GM19351 (cell line): Measurements from ENCODE around the gene RPE.

ENCODE experiments used
- ATAC-seq: cut with Tn5 transposase; IDR thresholded peaks from one replicate; pipeline ENCODE4 v1.9.1; 2021; ENCODE audit warnings: mild to moderate bottlenecking, moderate library complexity; ENCODE audit not compliant: unreplicated experiment

RPE gene

GRCh38 chr2:210000464-210001324, 1.7 kb upstream of the RPE start:
- no peak for ATAC-seq

GRCh38 chr2:210003359-210003758, 921 bp downstream of the RPE start:
- ATAC-seq: no peak

- no peak for ATAC-seq
These were observed 2.4 kb downstream of the RPE start for GRCh38 chr2:210004881-210005280.

GRCh38 chr2:210007895-210008294, 5.5 kb downstream of the RPE start:
- peak; percentile 41 for ATAC-seq

- no peak for ATAC-seq
These were observed 6.7 kb downstream of the RPE start for GRCh38 chr2:210009126-210009525.

GRCh38 chr2:210009896-210010295, 7.5 kb downstream of the RPE start:
- no peak for ATAC-seq

- ATAC-seq: no peak
These were observed 17.7 kb downstream of the RPE start for GRCh38 chr2:210020138-210020537.

GRCh38 chr2:210022824-210023223, 20.4 kb downstream of the RPE start:
- ATAC-seq: no peak

- ATAC-seq: no peak
These were observed 25.2 kb downstream of the RPE start for GRCh38 chr2:210027608-210028007.

- ATAC-seq: no peak
These were observed 25.7 kb downstream of the RPE start for GRCh38 chr2:210028178-210028577.

- no peak for ATAC-seq
These were observed 31.7 kb downstream of the RPE start for GRCh38 chr2:210034087-210034683.

- ATAC-seq: no peak
These were observed 33.2 kb downstream of the RPE start for GRCh38 chr2:210035679-210036078.

- ATAC-seq: no peak
These were observed 35.6 kb downstream of the RPE start for GRCh38 chr2:210038078-210038477.

- ATAC-seq: no peak
These were observed 44.5 kb downstream of the RPE start for GRCh38 chr2:210046851-210047500.

- no peak for ATAC-seq
These were observed 47.4 kb downstream of the RPE start for GRCh38 chr2:210049831-210050230.

GRCh38 chr2:210050885-210051284, 48.4 kb downstream of the RPE start:
- no peak for ATAC-seq

- no peak for ATAC-seq
These were observed 52.3 kb downstream of the RPE start for GRCh38 chr2:210054696-210055095.

GRCh38 chr2:210055825-210056224, 53.4 kb downstream of the RPE start:
- ATAC-seq: no peak

GRCh38 chr2:210063306-210063705, 60.9 kb downstream of the RPE start:
- no peak for ATAC-seq
